Activated naive CD4-positive, alpha-beta T cell (primary cell): ENCODE data around the gene KRTAP21-2.
"Not testable (repeated sequence)": the region's sequence is repeated elsewhere in the genome, so short reads cannot be mapped to it uniquely, and the experiment has no call there.

Experiments used
- DNase-seq, 4 experiments: peaks; one replicate each; lab custom pipeline; 2025; lab: John Stamatoyannopoulos, UW

The KRTAP21-2 gene

DNA sequence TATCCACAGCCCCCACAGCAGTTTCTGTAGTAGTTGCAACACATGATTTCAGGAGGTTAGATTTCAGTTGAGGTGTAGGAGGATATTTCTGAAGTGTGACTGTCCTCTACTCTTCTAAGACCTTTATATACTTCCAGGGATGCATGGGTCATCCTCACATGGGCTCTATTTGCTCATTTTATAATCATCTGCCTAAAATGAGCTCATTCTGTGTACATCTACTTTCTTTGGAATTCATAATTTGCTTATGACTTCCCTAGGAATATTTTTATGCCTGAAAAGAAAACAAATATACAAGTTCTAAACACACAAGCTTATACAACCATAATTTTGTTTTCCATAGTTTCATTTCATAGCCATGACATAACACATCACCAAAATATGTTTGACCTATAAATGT is at the start of gene KRTAP21-2:
Gene KRTAP21-2 (minus strand): TSS at position 101 of the 400 bp plus-strand sequence. CDS start 57 bp downstream, at position 44.
- no peak for DNase-seq

DNA sequence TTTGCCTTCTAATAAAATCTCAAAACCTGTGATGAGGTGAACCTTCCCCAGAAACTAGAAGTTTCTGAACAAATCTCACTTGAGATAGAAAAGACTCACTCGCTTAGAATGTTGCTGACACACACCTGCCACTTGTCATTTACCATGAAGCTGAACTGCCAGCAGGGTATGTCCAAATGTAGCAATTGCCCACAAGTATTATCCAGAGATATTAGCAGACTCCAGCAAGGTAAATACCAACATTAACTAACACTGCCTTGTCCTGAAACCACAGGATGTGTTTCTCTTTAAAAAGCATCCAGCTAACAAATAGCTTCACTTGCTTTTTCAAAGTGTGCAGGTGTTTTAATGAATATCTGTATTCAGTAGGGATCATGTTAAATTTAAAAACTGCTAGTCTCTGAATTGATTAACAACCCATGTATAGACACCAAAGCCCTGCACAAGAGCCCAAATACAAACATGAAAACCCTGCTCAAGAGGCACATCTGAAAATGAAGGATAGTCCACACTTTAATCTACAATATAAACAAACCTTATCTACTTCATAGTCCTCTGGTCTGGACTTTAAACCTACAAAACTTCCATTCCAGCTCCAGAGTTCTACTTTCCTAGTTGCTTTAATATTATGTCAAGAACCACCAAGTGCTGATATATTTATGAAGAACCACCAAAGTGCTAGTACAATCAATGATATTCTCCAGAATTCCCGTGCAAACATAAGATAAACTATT is 46.7 kb upstream of the KRTAP21-2 start:
- DNase-seq = no peak

DNA sequence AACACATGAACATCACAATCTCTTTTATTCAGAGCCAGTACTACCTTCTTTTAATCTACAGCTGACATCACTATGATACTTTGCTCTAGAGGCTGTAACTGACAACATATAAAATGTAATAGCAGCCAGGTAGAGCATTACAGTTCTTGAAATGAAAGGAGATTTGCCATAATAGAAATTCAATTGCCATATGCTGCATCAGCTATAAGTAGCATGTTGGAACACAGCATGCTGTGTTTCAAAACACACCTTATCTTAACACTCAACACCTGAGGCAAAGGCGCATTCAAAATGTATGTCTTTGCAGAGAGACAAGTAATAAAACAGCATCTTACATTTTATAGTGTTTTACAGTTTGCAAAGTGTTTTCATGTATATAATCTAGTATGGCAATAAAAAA is 32.2 kb upstream of the KRTAP21-2 start:
- DNase-seq = no peak

DNA sequence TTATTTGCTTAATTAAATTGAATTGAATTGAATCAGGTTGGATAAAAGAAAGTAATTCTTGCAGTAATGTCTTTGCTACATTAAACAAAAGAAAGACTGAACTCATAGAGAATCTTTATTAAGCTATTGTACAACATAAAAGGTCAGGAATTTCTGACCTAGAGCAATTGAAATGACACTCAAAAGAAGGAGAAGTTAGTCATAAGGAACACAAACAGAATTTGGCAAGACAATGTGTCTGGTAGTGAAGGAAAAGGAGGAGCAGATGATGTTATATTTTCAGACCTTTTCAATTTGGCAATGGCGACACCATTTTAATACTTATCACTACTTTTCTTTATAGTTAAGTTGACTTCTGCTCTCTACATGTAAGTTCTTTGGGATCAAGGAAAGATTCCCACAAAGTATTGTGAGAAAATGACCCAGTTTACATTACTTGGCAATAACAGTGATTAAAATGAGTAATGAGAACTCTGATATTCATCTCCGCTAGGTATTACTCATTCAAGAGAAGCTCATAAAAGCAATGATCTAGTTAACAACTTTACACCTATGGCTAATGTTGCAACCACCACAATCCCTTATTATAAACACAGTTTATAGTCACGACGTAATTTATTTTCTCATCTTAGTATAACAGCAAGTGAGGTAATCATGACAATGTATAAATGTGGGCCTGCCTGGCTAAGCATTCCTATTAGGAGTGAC is 22.8 kb upstream of the KRTAP21-2 start:
- DNase-seq = no peak

DNA sequence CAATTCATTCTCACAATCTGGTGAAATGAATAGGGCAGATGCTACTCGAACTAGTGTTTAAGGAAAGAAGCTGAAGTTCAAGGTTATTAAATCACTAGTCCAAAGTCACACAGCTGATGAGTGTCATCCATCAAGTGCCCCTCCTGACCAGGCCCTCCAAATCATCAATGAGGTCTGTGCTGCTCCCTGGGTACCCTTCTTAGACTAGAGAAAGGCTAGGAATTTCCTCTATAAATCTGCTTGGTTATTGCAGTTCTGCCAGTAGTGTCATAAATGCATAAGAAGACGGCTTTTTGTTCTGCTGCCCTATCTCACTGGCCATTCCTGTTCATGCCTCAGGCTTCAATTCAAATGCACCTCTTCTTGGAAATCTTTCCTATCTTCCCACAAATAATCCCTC is 13.7 kb upstream of the KRTAP21-2 start:
- DNase-seq = no peak

DNA sequence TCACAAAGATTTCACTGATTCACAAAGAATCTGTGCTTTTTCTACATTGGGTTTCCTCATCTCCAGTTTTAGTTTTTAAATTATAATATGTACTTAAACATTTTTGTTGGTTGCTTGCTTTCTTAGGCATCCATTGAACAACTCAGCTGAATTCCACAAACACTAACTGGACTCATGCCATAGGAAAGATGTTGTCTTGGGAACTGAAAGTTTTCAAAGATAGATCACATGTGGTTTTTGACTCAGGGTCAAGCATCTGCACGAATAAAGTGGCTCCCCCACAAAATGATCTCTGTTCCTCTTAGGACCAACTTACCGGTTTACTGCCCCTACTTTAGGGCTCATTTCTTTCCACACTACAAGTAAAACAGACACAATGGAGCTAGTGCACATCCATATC is 11.2 kb upstream of the KRTAP21-2 start:
- no peak for DNase-seq

DNA sequence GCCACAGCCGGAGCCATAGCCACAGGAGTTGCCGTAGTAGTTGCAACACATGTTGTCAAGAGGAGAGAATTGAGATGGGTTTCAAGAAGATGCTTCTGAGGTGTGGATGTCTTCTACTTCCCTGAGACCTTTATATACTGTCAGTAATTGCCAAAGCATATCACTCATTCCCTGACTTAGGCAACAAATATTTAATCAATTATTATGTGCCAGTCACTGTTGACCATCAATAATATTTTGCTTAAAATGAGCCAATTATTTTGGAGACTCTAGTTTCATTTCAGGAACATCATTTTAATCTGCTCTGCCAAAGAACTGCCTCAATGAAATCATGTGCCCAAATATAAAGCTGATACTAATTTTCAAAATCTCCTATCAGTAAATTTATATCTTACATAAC is 8.3 kb upstream of the KRTAP21-2 start, which contains the start of gene KRTAP21-1:
Gene KRTAP21-1 (minus strand): TSS at position 101 of the 400 bp plus-strand sequence. CDS start 50 bp downstream, at position 51.
- DNase-seq = not testable (repeated sequence)

DNA sequence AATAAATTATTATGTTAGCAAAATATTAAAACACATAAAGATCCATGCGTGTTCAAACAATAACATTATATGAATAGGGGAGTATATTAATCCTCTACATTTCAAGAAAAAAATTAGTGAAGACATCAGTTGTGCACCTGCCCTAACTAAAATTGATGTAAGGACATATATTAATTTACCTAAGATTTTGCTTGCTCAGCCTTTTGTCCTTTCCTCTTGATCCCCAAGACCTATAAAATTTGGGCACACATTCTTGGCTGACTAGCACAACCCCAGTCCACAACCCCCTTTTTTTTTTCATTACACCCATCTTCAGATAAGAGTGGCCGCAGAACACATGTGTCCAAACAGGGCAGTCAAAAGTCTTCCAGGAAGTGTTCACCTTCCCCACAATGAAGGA is 6.6 kb downstream of the KRTAP21-2 start:
- no peak for DNase-seq

DNA sequence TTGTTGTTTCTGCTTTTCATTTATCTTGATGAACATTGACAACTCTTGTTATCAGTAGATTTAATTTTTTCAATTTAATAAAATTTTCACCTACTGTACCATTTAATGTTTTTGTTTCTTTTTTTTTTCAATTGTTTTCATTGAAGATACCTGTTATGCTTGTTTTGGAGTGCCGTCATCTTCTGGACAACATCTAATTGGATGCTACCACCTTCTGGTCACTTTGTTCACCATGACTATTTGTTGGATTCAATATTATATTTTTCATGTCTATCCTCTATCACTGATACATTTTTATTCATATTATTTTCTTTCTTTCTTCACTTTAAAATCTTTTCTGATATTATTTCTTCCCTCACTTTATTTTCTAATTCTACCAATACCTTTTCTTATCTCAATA is 14.0 kb downstream of the KRTAP21-2 start:
- no peak for DNase-seq

DNA sequence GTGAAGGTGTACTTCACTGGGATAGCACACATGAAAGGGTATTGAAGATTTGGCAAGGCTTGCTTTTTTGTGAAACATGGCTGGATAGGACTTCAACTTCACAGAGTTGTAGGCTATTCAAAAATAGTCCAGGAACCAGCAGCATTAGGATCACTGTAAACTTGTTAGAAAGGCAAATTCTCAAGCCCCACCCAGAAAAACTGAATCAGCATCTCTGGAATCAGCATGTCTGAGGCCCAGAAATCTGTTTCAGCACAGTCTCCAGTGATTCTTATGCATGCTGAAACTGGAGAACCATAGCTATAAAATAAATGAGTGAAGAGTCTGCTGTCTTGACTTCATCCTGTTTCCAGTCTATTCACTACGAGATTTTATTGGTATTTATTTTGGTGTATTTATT is 20.3 kb downstream of the KRTAP21-2 start:
- DNase-seq = no peak

DNA sequence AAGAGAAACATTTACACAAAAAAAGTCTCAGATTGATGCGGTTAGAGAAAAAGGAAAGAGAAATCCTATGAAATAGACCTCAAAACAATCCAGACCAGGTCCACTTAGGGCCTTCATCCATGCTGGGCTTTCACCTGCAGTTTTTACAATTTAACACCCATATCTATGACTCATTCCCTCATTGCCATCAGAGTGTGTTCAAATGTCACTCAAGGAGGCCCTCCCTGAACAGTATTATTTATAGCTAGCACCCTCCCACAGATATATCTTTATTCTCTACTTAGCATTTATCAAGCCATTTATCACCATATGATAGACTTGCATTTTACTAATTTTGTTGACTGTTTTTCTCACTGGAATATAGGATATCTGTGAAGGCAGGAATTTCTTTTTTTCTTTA is 27.7 kb downstream of the KRTAP21-2 start:
- no peak for DNase-seq

DNA sequence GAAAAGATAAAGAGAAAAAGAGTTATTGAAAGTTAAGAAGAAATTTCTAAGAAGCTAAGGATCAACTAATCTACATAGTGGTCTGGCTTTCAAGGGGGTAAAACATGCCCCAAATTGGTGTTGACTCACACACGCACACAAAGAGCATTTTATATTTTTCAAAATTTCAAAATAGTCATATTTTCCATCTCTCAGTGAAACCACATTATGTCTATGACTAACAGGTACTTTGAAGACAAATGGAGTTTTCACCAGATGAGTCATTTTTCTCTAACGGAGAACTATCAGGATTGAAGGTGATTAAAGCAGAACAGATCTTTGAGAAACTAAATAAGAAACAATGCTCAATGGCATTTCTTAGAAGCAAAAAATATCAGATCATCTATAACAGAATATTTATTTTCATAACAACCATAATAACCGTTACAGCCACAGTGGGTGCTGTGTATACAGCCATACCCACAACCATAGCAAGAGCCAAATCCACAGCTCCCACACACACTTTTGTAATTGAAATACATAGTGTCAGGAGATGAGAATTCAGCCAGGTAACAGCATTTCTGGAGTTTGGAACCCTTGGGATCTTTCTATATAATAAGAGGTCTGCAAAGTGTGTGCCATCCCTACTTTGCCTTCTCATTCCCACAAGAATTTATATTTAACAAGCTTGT is 28.7 kb downstream of the KRTAP21-2 start, which contains the start of gene KRTAP21-3:
Gene KRTAP21-3 (minus strand): TSS at position 539 of the 671 bp plus-strand sequence. CDS start 18 bp downstream, at position 521.
- no peak for DNase-seq

DNA sequence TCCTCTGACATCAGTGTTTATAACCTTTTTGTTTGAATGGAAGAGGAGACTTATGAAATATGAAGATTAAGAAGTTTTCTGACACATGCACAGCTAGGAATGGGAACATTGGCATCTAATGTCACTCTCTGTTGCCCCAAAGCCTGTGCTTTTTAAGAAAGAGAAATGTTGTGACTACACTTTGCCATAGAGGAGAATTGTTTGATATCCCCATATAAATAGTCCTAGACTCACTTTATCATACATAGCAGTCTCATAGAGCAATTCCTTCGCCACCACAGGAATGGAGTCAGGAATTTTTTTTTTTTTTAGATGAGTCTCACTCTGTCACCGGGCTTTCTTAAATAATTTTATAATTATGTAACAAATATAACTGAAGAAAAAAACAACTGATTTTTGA is 30.0 kb downstream of the KRTAP21-2 start:
- DNase-seq = no peak

DNA sequence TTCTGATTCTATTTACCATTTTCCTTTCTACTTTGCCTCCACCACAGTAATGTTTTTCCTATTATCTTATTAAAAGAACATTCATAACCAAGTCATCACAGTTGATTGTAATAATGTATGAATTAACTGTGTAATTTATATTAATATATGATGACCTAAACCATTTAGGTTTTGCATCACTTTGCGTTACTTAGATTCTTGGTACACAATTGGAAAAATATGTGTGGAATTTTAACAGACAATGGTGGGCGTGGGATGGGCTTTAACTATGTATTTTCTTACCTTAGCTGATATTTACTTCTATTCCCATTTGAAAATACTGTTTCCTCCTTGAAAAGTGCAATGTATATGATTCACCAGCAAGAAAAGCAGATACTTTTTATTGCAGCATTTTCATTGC is 32.1 kb downstream of the KRTAP21-2 start:
- DNase-seq = no peak

DNA sequence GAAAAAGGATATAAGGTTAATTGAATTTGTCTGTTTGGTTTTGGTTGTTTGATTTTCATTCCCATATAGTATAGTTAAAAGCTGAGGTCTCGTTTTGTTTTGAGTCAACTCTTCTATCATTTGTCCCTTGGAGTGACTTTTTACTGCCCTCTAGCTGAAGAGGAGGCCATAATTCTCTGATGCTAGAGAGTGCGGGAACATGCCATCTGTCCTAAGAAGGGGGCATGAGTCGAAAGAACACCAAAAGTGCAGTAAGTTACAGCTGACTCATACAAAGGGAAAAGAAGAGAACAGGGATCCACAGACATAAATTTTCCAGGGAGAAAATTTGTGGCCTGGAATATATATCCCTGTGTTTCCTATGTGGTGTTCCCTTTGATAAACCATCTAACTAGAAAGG is 32.6 kb downstream of the KRTAP21-2 start:
- no peak for DNase-seq

DNA sequence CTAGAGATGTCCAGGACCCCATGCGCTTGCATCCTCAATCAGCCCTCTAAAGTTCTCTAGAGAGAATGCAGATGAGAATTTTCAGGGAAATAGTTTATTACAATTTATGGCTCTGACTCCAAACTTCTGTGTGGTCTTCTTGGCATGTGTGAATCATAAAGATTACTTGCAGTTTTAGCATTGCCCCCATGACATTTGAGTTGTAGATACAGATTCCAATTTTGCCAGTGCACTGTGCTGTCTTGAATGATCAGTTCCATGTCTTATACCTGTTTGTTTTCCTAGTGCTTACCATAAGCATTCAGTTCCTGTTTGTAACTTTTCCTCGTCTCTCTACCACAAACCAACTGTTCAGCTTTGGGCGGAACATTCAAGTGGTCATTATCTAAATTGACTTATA is 33.3 kb downstream of the KRTAP21-2 start:
- no peak for DNase-seq

DNA sequence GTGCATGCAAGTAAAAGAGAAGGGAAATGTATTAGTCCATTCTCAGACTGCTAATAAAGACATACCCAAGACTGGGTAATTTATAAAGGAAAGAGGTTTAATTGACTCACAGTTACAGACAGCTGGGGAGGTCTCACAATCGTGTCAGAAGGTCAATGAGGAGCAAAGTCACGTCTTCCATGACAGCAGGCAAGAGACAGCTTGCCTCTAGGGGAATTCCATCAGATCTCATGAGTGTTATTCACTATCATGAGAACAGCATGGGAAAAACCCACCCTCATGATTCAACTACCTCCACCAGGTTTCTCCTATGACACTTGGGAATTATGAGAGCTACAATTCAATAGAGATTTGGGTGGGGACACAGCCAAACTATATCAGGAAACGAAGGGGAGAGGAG is 36.6 kb downstream of the KRTAP21-2 start:
- no peak for DNase-seq

DNA sequence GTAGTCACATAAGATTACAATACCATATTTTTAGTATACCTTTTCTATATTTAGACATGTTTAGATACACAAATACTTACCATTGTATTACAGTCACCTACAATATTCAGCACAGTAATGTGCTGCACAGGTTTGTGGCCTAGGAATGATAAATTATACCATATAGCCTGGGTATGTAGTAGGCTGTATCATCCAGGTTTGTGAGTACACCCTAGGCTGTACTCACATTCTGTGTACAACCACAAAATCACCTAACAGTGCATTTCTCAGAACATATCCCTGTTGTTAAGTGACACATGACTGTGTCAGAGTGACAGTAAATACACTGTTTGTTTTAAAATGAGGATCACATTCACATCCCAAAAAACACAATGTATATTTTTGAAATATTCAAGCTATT is 39.6 kb downstream of the KRTAP21-2 start:
- no peak for DNase-seq
